A673 (cell line): ENCODE results near the gene MGMT.

Experiments used
- EZH2 ChIP-seq: fragments of 200-600 bp; sonication (generic); IDR thresholded peaks from 2 replicates; pipeline ENCODE4 v1.6.1; 2017; ENCODE audit warnings: borderline replicate concordance, low read depth, mild to moderate bottlenecking, mixed read lengths, antibody characterized with exemption, low read length; ENCODE audit not compliant: poor library complexity, severe bottlenecking
- TF ChIP-seq, protein P1 (sequence below): fragments of 300-800, 200-600 bp; sonication (generic); conservative IDR thresholded peaks from 2 replicates; pipeline ENCODE4 v1.5.1; 2017; ENCODE audit warnings: low read depth, mild to moderate bottlenecking, antibody characterized with exemption, low read length, moderate library complexity, mixed read lengths

DNA sequence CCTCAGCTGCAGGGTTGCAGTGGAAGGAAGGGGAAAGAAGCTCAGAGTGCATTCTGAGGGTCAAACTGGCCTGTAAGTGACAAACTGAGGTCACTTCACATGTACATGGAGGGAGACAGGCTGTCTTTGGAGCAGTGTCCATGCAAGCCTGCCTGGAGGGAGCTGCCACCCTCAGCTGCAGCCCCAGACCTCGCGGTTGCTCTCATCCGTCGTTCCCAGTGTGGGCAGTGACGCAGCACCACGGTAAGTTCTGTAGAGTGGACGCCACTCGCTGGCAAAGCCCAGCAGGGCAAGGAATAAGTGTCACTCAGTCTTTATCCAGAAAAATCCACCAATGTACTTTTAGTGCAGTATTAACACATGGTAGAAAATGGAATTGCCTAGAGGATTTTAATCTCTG is 225.7 kb downstream of the MGMT start:
- TF ChIP-seq EZH2 = no peak
- TF ChIP-seq, protein P1, sequence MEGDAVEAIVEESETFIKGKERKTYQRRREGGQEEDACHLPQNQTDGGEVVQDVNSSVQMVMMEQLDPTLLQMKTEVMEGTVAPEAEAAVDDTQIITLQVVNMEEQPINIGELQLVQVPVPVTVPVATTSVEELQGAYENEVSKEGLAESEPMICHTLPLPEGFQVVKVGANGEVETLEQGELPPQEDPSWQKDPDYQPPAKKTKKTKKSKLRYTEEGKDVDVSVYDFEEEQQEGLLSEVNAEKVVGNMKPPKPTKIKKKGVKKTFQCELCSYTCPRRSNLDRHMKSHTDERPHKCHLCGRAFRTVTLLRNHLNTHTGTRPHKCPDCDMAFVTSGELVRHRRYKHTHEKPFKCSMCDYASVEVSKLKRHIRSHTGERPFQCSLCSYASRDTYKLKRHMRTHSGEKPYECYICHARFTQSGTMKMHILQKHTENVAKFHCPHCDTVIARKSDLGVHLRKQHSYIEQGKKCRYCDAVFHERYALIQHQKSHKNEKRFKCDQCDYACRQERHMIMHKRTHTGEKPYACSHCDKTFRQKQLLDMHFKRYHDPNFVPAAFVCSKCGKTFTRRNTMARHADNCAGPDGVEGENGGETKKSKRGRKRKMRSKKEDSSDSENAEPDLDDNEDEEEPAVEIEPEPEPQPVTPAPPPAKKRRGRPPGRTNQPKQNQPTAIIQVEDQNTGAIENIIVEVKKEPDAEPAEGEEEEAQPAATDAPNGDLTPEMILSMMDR = no peak
